GM18505 (cell line): Measurements from ENCODE around the gene DNM1.
"Not testable (repeated sequence)": the region's sequence is repeated elsewhere in the genome, so short reads cannot be mapped to it uniquely, and the experiment has no call there.

ENCODE experiments used
- ATAC-seq: cut with Tn5 transposase; IDR thresholded peaks from one replicate; pipeline ENCODE4 v1.9.1; 2021; ENCODE audit not compliant: unreplicated experiment
- POLR2A ChIP-seq: IDR thresholded peaks from 4 replicates; pipeline ENCODE4 v1.6.1; 2011; ENCODE audit warnings: borderline replicate concordance; ENCODE audit not compliant: insufficient read depth, insufficient read length; ENCODE audit errors: extremely low read depth

Gene DNM1

GRCh38 chr9:128258326-128258725 lies 55.1 kb downstream of the DNM1 start:
- ATAC-seq = no peak
- no peak for TF ChIP-seq POLR2A

- TF ChIP-seq POLR2A = no peak
- ATAC-seq = no peak
These were observed 56.0 kb downstream of the DNM1 start for GRCh38 chr9:128259156-128259555.

- no peak for ATAC-seq
- no peak for TF ChIP-seq POLR2A
These were observed 57.2 kb downstream of the DNM1 start for GRCh38 chr9:128260340-128260739.

GRCh38 chr9:128262687-128263086 lies 59.5 kb downstream of the DNM1 start:
- ATAC-seq = no peak
- TF ChIP-seq POLR2A = no peak

GRCh38 chr9:128265348-128265847 lies 62.2 kb downstream of the DNM1 start:
- TF ChIP-seq POLR2A = no peak

GRCh38 chr9:128266868-128267590 lies 63.9 kb downstream of the DNM1 start:
- TF ChIP-seq POLR2A = no peak
- ATAC-seq = no peak

More at GRCh38 chr9:128265348-128265847, 62.2 kb downstream of the DNM1 start:
- no peak for ATAC-seq

- no peak for ATAC-seq
- no peak for TF ChIP-seq POLR2A
These were observed 67.9 kb downstream of the DNM1 start for GRCh38 chr9:128271112-128271511.

- no peak for ATAC-seq
- TF ChIP-seq POLR2A = no peak
These were observed 68.3 kb downstream of the DNM1 start for GRCh38 chr9:128271512-128271911.

GRCh38 chr9:128274245-128274644 lies 71.1 kb downstream of the DNM1 start:
- no peak for ATAC-seq
- no peak for TF ChIP-seq POLR2A

- TF ChIP-seq POLR2A = peak; percentile 48
- ATAC-seq = peak; percentile 48
These were observed 72.2 kb downstream of the DNM1 start, which contains the start of gene GOLGA2 for GRCh38 chr9:128275198-128276007. TSS of gene GOLGA2 (minus strand) at chr9:128276007. CDS start at chr9:128275976, 31 bp downstream.

GRCh38 chr9:128276008-128276573 lies 72.9 kb downstream of the DNM1 start, which contains the start of gene SWI5:
TSS of gene SWI5 (plus strand) at chr9:128276276.
- peak; percentile 92 for ATAC-seq
- TF ChIP-seq POLR2A = peak; percentile 98

- ATAC-seq = no peak
- no peak for TF ChIP-seq POLR2A
These were observed 73.5 kb downstream of the DNM1 start for GRCh38 chr9:128276574-128277270.

- not testable (repeated sequence) for ATAC-seq
These were observed 76.2 kb downstream of the DNM1 start for GRCh38 chr9:128279088-128280073.
